ENCODE results near the gene PGAP2.
"Not testable (repeated sequence)": the region's sequence is repeated elsewhere in the genome, so short reads cannot be mapped to it uniquely, and the experiment has no call there.

PGAP2 gene

DNA sequence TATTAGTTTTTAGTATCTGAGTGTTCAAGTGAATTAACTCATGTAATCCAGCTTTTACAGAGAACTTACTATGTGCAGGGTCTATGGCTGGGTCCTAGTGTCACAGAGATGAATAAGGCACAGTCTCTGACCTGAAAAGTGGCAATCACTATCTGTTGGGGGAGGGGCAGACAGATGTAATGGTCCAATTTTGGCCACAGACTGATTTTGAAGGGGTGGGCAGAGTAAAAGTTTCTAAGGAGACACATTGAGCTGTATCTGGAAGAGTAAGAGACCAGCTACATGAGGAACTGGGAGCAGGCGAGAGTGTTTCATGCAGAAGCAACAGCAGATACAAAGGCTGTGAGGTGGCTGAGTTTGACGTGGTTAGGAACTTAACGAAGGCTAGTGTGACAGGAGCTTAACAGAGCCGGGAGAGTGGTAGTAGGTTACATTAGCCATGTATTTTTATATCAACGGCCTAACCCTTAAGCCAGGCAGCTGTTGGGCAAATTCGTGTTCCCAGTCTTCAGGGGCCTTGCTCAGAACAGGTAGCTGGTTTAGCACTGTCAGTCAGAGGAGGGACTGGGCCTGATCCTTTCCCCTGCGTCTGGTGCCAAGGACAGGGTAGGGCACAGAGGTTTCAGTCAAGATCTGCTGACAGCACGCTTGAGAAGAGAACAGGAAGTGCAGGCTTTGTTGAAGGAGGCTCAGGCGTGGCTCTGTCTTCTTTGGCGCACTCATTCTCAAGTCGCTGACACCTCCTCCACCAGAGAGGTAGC lies 45.7 kb downstream of the PGAP2 start:
- no peak overlapping the region for H3K9ac ChIP-seq (ENCODE audit: low read length)
- H3K27ac ChIP-seq (ENCODE audit: low read length), result no peak overlapping the region
- peaks cover 16% of the 10 kb centered on the region for H3K4me1 ChIP-seq (ENCODE audit: control insufficient read depth, low read depth, low read length)

DNA sequence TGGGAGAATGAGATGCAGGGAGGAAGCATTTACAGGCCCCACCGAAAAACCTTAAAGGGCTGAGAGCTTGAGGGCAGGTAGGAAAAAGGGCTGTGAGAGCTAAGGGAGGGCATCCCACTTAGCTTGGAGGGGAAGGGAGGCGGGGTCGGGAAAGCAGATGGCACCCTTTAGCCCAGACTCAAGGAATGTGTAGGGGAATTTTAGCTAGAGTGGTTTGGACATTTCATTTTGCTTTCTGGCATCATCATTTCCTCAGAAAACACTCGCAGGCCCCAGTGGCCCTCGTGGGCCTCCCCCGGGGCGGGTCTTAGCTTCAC lies 46.3 kb downstream of the PGAP2 start:
- no peaks in the 10 kb centered on the region for H3K9me3 ChIP-seq (ENCODE audit: control insufficient read depth, low read depth, low read length)
- H3K9ac ChIP-seq (ENCODE audit: low read length), result no peak overlapping the region
- no peak overlapping the region for H3K27ac ChIP-seq (ENCODE audit: low read length)
- no peaks in the 10 kb centered on the region for H3K36me3 ChIP-seq (ENCODE audit: control insufficient read depth, low read depth, low read length)
- peak overlapping the region; percentile 77 for H3K4me3 ChIP-seq (ENCODE audit: low read length)
- peaks cover 21% of the 10 kb centered on the region for H3K4me1 ChIP-seq (ENCODE audit: control insufficient read depth, low read depth, low read length)
- H3K27me3 ChIP-seq (ENCODE audit: control insufficient read depth, insufficient read depth, low read length), result peaks cover 18% of the 10 kb centered on the region

More for the DNA sequence above, 45.7 kb downstream of the PGAP2 start:
- Histone ChIP-seq H3K36me3 (ENCODE audit: control insufficient read depth, low read depth, low read length) (no peaks in the 10 kb centered on the region), H3K9me3 (ENCODE audit: control insufficient read depth, low read depth, low read length) (no peaks in the 10 kb centered on the region), H3K27me3 (ENCODE audit: control insufficient read depth, insufficient read depth, low read length) (peaks cover 18% of the 10 kb centered on the region), H3K4me3 (ENCODE audit: low read length) (no peak overlapping the region)

- H3K27me3 ChIP-seq (ENCODE audit: control insufficient read depth, insufficient read depth, low read length), result peaks cover 18% of the 10 kb centered on the region
- no peak within 1 kb of the TSS for H3K27ac ChIP-seq (ENCODE audit: low read length)
- H3K4me3 ChIP-seq (ENCODE audit: low read length), result peak within 1 kb of the TSS; percentile 77
- H3K4me1 ChIP-seq (ENCODE audit: control insufficient read depth, low read depth, low read length), result peaks cover 24% of the 10 kb centered on the region
- no peaks in the 10 kb centered on the region for H3K36me3 ChIP-seq (ENCODE audit: control insufficient read depth, low read depth, low read length)
- H3K9ac ChIP-seq (ENCODE audit: low read length), result peak within 1 kb of the TSS; percentile 52
- no peaks in the 10 kb centered on the region for H3K9me3 ChIP-seq (ENCODE audit: control insufficient read depth, low read depth, low read length)
Observed at GRCh38 chr11:3854977-3855807, 46.8 kb downstream of the PGAP2 start, which contains the start of gene STIM1. TSS of gene STIM1 (plus strand) at chr11:3855664. CDS start at chr11:3856271, 607 bp downstream.

GRCh38 chr11:3855808-3856491 lies 47.6 kb downstream of the PGAP2 start:
- Histone ChIP-seq H3K4me1 (ENCODE audit: control insufficient read depth, low read depth, low read length) (peaks cover 29% of the 10 kb centered on the region), H3K9me3 (ENCODE audit: control insufficient read depth, low read depth, low read length) (no peaks in the 10 kb centered on the region), H3K9ac (ENCODE audit: low read length) (peak overlapping the region; percentile 16), H3K36me3 (ENCODE audit: control insufficient read depth, low read depth, low read length) (no peaks in the 10 kb centered on the region), H3K4me3 (ENCODE audit: low read length) (peak overlapping the region; percentile 64), H3K27ac (ENCODE audit: low read length) (no peak overlapping the region), H3K27me3 (ENCODE audit: control insufficient read depth, insufficient read depth, low read length) (peaks cover 18% of the 10 kb centered on the region)

GRCh38 chr11:3856856-3857553 lies 48.6 kb downstream of the PGAP2 start:
- no peak overlapping the region for H3K27ac ChIP-seq (ENCODE audit: low read length)

DNA sequence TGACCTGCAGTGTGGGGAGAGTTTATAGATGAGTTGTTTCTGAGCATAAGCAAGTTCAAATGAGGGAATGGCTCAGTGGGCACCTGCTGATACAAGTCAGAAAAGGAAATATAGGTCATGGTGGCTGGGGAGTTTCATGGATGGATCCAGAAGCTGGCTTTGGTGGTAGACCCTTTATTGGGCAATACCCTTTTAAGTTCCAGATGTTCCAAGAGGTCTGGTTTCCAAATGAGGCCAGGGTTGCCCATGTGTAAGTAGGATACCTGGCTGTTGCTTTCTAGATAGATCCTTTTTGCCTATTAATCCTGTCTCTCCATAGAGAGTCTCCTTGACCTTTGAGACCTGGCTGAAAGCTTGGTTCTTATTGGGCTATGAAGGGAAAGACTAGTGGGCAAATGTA lies 49.3 kb downstream of the PGAP2 start:
- Histone ChIP-seq H3K9ac (ENCODE audit: low read length) (no peak overlapping the region), H3K27ac (ENCODE audit: low read length) (no peak overlapping the region), H3K4me1 (ENCODE audit: control insufficient read depth, low read depth, low read length) (peaks cover 37% of the 10 kb centered on the region), H3K4me3 (ENCODE audit: low read length) (no peak overlapping the region), H3K9me3 (ENCODE audit: control insufficient read depth, low read depth, low read length) (no peaks in the 10 kb centered on the region), H3K27me3 (ENCODE audit: control insufficient read depth, insufficient read depth, low read length) (peaks cover 18% of the 10 kb centered on the region), H3K36me3 (ENCODE audit: control insufficient read depth, low read depth, low read length) (no peaks in the 10 kb centered on the region)

More at GRCh38 chr11:3856856-3857553, 48.6 kb downstream of the PGAP2 start:
- Histone ChIP-seq H3K27me3 (ENCODE audit: control insufficient read depth, insufficient read depth, low read length) (peaks cover 18% of the 10 kb centered on the region), H3K9ac (ENCODE audit: low read length) (no peak overlapping the region), H3K9me3 (ENCODE audit: control insufficient read depth, low read depth, low read length) (no peaks in the 10 kb centered on the region), H3K4me3 (ENCODE audit: low read length) (peak overlapping the region; percentile 64), H3K36me3 (ENCODE audit: control insufficient read depth, low read depth, low read length) (no peaks in the 10 kb centered on the region), H3K4me1 (ENCODE audit: control insufficient read depth, low read depth, low read length) (peaks cover 33% of the 10 kb centered on the region)

- Histone ChIP-seq H3K9me3 (ENCODE audit: control insufficient read depth, low read depth, low read length) (no peaks in the 10 kb centered on the region), H3K4me3 (ENCODE audit: low read length) (no peak overlapping the region), H3K27me3 (ENCODE audit: control insufficient read depth, insufficient read depth, low read length) (peaks cover 18% of the 10 kb centered on the region), H3K36me3 (ENCODE audit: control insufficient read depth, low read depth, low read length) (no peaks in the 10 kb centered on the region), H3K9ac (ENCODE audit: low read length) (no peak overlapping the region), H3K4me1 (ENCODE audit: control insufficient read depth, low read depth, low read length) (peaks cover 32% of the 10 kb centered on the region), H3K27ac (ENCODE audit: low read length) (no peak overlapping the region)
Observed at GRCh38 chr11:3859373-3859881, 51.1 kb downstream of the PGAP2 start.

DNA sequence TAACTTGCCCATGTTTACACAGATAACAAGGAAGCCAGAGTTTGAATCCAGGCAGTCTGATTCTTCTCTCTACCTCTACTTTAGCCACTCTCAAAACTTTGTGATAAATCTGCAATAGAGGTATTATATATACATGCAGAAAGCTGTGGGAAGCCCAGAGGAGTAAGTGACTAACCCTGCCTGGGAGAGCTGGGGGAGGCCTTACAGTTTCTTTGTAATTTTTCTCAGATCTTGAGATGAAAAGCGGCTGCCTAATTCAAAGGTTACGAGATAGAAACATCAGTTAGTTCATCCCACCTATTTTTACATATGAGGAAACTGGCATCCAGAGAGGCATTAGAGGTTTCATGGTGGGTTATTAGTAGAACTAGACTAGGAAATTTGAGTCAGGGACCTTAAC lies 52.0 kb downstream of the PGAP2 start:
- Histone ChIP-seq H3K9ac (ENCODE audit: low read length) (no peak overlapping the region), H3K27ac (ENCODE audit: low read length) (no peak overlapping the region), H3K4me3 (ENCODE audit: low read length) (no peak overlapping the region), H3K4me1 (ENCODE audit: control insufficient read depth, low read depth, low read length) (peaks cover 31% of the 10 kb centered on the region), H3K36me3 (ENCODE audit: control insufficient read depth, low read depth, low read length) (no peaks in the 10 kb centered on the region), H3K9me3 (ENCODE audit: control insufficient read depth, low read depth, low read length) (no peaks in the 10 kb centered on the region), H3K27me3 (ENCODE audit: control insufficient read depth, insufficient read depth, low read length) (peaks cover 18% of the 10 kb centered on the region)

DNA sequence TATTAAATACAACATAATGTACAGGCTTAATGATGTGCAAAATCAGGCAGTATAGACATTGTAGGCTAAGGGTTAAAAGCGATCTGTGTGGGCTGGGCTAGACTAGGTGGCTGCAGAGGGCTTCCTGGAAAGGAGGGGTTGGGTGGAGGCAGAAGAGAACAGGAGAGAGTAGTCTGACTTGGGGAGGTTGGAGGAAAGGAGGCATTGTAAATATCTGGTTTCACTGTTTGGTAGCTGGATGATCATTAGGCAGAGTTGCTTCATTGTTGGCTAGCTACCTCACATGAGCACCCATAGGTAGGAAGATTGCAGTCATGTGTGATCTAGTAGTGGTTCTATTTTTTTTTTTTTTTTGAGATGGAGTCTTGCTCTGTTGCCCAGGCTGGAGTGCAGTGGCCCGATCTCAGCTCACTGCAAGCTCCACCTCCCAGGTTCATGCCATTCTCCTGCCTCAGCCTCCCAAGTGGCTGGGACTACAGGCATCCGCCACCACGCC lies 52.6 kb downstream of the PGAP2 start:
- not testable (repeated sequence) for H3K4me3 ChIP-seq (ENCODE audit: low read length); H3K36me3 ChIP-seq (ENCODE audit: control insufficient read depth, low read depth, low read length); H3K9ac ChIP-seq (ENCODE audit: low read length); H3K27ac ChIP-seq (ENCODE audit: low read length); H3K9me3 ChIP-seq (ENCODE audit: control insufficient read depth, low read depth, low read length)
- Histone ChIP-seq H3K4me1 (ENCODE audit: control insufficient read depth, low read depth, low read length) (peaks cover 33% of the 10 kb centered on the region), H3K27me3 (ENCODE audit: control insufficient read depth, insufficient read depth, low read length) (peaks cover 18% of the 10 kb centered on the region)

- Histone ChIP-seq H3K4me1 (ENCODE audit: control insufficient read depth, low read depth, low read length) (peaks cover 29% of the 10 kb centered on the region), H3K27ac (ENCODE audit: low read length) (no peak overlapping the region), H3K36me3 (ENCODE audit: control insufficient read depth, low read depth, low read length) (no peaks in the 10 kb centered on the region), H3K9ac (ENCODE audit: low read length) (no peak overlapping the region), H3K27me3 (ENCODE audit: control insufficient read depth, insufficient read depth, low read length) (peaks cover 11% of the 10 kb centered on the region), H3K4me3 (ENCODE audit: low read length) (no peak overlapping the region), H3K9me3 (ENCODE audit: control insufficient read depth, low read depth, low read length) (no peaks in the 10 kb centered on the region)
Observed at GRCh38 chr11:3861683-3862082, 53.3 kb downstream of the PGAP2 start.
